Astrocyte (in vitro differentiated cells and primary cell): ENCODE measurements around the gene EXD3. TPM values are rescaled to one million over a fixed set of nuclear protein-coding genes. Genes with fewer than 3 reads are reported as not detected.

ENCODE experiments used
- DNase-seq: peaks from one replicate; pipeline ENCODE4 v3.0.0-alpha.2; 2010; ENCODE audit warnings: low read depth
- FAIRE-seq: peaks from 2 replicates; lab custom pipeline; 2011; peaks lifted over from hg19 to GRCh38; lab: Jason Lieb, UNC
- H2AFZ ChIP-seq: 2 replicates; pipeline ENCODE4 v1.6.0; 2012; ENCODE audit warnings: low read depth, low read length, inconsistent platforms
- H3K27ac ChIP-seq: 2 replicates; pipeline ENCODE4 v1.5.1; 2011; ENCODE audit warnings: low read depth, low read length, inconsistent platforms
- H3K27me3 ChIP-seq: 2 replicates; pipeline ENCODE4 v1.6.0; 2011; ENCODE audit warnings: low read length, inconsistent platforms; ENCODE audit not compliant: insufficient read depth
- H3K36me3 ChIP-seq: 2 replicates; pipeline ENCODE4 v1.5.1; 2011; ENCODE audit warnings: low read length, inconsistent platforms; ENCODE audit not compliant: insufficient read depth
- H3K4me1 ChIP-seq: 2 replicates; pipeline ENCODE4 v1.5.1; 2011; ENCODE audit warnings: low read length, inconsistent platforms; ENCODE audit not compliant: insufficient read depth
- H3K4me2 ChIP-seq: 2 replicates; pipeline ENCODE4 v1.6.0; 2012; ENCODE audit warnings: low read length, inconsistent platforms
- H3K4me3 ChIP-seq: 2 replicates; pipeline ENCODE4 v1.5.1; 2011; ENCODE audit warnings: low read depth, mild to moderate bottlenecking, low read length, inconsistent platforms; ENCODE audit not compliant: insufficient read depth
- H3K79me2 ChIP-seq: 2 replicates; pipeline ENCODE4 v1.6.0; 2012; ENCODE audit warnings: mild to moderate bottlenecking, low read length, inconsistent platforms; ENCODE audit not compliant: insufficient read depth
- H3K9ac ChIP-seq: 2 replicates; pipeline ENCODE4 v1.6.0; 2012; ENCODE audit warnings: mild to moderate bottlenecking, low read length, inconsistent platforms
- H3K9me3 ChIP-seq: 2 replicates; pipeline ENCODE4 v1.5.1; 2012; ENCODE audit warnings: low read depth, mild to moderate bottlenecking, low read length, inconsistent platforms; ENCODE audit not compliant: insufficient read depth
- H4K20me1 ChIP-seq: 2 replicates; pipeline ENCODE4 v1.6.0; 2012; ENCODE audit warnings: low read length, inconsistent platforms; ENCODE audit not compliant: insufficient read depth
- H3K27ac Mint-ChIP-seq: one replicate; pipeline ENCODE4 v1.8.0; 2021; ENCODE audit warnings: mild to moderate bottlenecking, mixed read lengths; ENCODE audit not compliant: unreplicated experiment
- H3K27me3 Mint-ChIP-seq: one replicate; pipeline ENCODE4 v1.8.0; 2021; ENCODE audit warnings: low read depth, mixed read lengths; ENCODE audit not compliant: unreplicated experiment
- H3K36me3 Mint-ChIP-seq: one replicate; pipeline ENCODE4 v1.8.0; 2021; ENCODE audit warnings: low read depth, mixed read lengths; ENCODE audit not compliant: unreplicated experiment
- H3K4me1 Mint-ChIP-seq: one replicate; pipeline ENCODE4 v1.8.0; 2021; ENCODE audit warnings: low read depth, mixed read lengths; ENCODE audit not compliant: unreplicated experiment
- H3K4me3 Mint-ChIP-seq: one replicate; pipeline ENCODE4 v1.8.0; 2021; ENCODE audit warnings: mild to moderate bottlenecking, moderate library complexity, mixed read lengths; ENCODE audit not compliant: unreplicated experiment
- H3K9me3 Mint-ChIP-seq: one replicate; pipeline ENCODE4 v1.8.0; 2021; ENCODE audit warnings: mild to moderate bottlenecking, mixed read lengths; ENCODE audit not compliant: unreplicated experiment
- EZH2 ChIP-seq: IDR thresholded peaks from 2 replicates; pipeline ENCODE4 v1.6.1; 2012; ENCODE audit warnings: mild to moderate bottlenecking, low read length, inconsistent platforms; ENCODE audit not compliant: insufficient read depth
- total RNA-seq: library from RNA; stranded (reverse); gene quantifications from 2 replicates; pipeline ENCODE4 v1.2.1, GENCODE V29; 2021
- TF ChIP-seq, protein P1 (sequence below): IDR thresholded peaks from 2 replicates; pipeline ENCODE4 v1.5.1; 2011; ENCODE audit warnings: low read depth, mild to moderate bottlenecking, inconsistent platforms, low read length, moderate library complexity; ENCODE audit not compliant: insufficient read depth

EXD3 gene
- total RNA-seq, 1 donor from 2014 or later: 8.5 TPM

DNA sequence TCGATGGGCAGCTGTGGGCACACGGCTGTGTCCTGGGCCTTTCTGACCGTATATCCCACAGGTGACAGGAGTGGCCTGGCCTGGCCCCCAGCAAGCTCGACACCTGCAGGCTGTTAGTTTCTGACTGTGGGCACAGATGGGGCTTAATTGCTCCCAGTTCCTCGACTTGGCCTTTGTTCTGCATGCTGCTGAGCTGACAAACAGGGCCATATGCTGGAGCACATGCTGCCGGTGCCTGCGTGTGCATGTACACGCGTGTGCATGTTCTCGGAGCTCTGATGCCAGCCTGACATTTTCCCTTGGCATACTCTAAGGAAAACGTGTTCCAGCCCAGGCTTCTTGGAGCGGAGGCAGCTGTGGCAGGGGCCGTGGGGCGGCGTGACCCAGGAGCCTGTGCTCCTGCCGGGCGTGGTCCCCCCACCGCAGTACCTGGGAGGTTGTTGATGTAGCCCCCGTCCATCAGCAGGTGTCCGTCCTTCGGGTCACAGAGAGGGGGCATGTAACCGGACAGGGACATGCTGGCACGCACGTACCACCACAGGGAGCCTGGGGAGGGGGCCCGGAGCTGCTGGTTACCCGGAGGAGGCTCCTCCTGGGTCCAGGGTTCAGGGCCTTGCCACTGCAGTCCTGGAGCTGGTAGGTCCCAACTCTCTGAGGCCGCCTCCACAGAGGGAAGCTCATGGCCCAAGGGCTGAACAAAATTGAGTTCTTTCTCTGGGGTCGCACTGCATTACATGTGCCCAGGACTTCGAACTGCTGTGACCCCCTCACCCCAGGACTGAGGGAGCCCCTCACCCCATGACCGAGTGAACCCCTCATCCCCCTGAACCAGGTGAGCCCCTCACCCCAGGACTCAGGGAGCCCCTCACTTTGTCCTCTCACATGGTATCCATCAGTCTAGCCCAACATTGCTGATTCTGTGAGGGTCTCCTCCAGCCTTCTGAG is 40.3 kb upstream of the EXD3 start:
- H3K9me3 ChIP-seq: no peaks in the 10 kb centered on the region

DNA sequence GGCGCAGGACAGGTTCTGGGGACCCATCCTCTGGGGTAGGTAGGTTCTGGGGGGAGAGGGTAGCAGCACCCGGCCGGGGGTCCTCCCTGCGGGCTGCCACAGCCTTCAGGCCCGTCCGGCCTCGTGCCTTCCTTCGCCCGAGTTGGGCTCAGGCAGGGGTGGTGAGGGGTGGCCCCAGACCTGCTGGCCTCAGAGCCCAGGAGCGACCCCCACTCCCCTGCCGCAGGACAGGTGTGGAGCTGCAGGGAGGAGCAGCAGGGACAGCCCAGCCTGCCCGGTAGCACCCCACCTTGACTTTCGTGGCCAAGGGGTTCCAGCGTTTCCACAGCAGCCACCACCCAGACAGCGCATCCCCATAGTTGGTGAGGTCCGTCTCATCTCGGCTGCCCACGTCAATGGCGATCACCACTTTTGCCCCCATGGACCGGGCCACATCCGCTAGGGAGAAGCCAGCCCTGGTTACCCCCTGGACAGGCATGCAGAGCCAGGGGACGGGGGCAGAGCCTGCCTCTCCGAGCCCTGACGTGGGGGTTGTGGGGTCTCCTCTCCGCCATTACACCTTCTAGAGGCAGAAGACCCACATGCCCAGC is 39.5 kb upstream of the EXD3 start:
- H3K79me2 ChIP-seq: no peaks in the 10 kb centered on the region
- DNase-seq (no peak), FAIRE-seq (no peak)
- H3K9me3 ChIP-seq: no peaks in the 10 kb centered on the region
- TF ChIP-seq, protein P1, sequence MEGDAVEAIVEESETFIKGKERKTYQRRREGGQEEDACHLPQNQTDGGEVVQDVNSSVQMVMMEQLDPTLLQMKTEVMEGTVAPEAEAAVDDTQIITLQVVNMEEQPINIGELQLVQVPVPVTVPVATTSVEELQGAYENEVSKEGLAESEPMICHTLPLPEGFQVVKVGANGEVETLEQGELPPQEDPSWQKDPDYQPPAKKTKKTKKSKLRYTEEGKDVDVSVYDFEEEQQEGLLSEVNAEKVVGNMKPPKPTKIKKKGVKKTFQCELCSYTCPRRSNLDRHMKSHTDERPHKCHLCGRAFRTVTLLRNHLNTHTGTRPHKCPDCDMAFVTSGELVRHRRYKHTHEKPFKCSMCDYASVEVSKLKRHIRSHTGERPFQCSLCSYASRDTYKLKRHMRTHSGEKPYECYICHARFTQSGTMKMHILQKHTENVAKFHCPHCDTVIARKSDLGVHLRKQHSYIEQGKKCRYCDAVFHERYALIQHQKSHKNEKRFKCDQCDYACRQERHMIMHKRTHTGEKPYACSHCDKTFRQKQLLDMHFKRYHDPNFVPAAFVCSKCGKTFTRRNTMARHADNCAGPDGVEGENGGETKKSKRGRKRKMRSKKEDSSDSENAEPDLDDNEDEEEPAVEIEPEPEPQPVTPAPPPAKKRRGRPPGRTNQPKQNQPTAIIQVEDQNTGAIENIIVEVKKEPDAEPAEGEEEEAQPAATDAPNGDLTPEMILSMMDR: no peak
- no peak for TF ChIP-seq EZH2
- H3K4me1 ChIP-seq: peaks cover 15% of the 10 kb centered on the region
- no peaks in the 10 kb centered on the region for H3K4me1 Mint-ChIP-seq
- no peaks in the 10 kb centered on the region for H3K36me3 ChIP-seq
- no peak overlapping the region for H3K4me3 Mint-ChIP-seq
- H3K9me3 Mint-ChIP-seq: no peaks in the 10 kb centered on the region
- H4K20me1 ChIP-seq: peaks cover 12% of the 10 kb centered on the region
- H3K27ac ChIP-seq: no peak overlapping the region
- peaks cover 6% of the 10 kb centered on the region for H3K27me3 Mint-ChIP-seq
- no peak overlapping the region for H3K4me2 ChIP-seq
- no peak overlapping the region for H3K4me3 ChIP-seq
- H2AFZ ChIP-seq: no peak overlapping the region
- no peak overlapping the region for H3K9ac ChIP-seq
- no peak overlapping the region for H3K27ac Mint-ChIP-seq
- H3K36me3 Mint-ChIP-seq: peaks cover 3% of the 10 kb centered on the region
- no peaks in the 10 kb centered on the region for H3K27me3 ChIP-seq

More for the DNA sequence above, 40.3 kb upstream of the EXD3 start:
- peaks cover 3% of the 10 kb centered on the region for H3K36me3 Mint-ChIP-seq
- H3K4me2 ChIP-seq: no peak overlapping the region
- DNase-seq: no peak
- H3K27me3 ChIP-seq: no peaks in the 10 kb centered on the region
- peaks cover 6% of the 10 kb centered on the region for H3K27me3 Mint-ChIP-seq
- H3K36me3 ChIP-seq: no peaks in the 10 kb centered on the region
- no peak for FAIRE-seq
- no peak overlapping the region for H3K4me3 ChIP-seq
- H3K4me1 Mint-ChIP-seq: no peaks in the 10 kb centered on the region
- H3K4me3 Mint-ChIP-seq: no peak overlapping the region
- H4K20me1 ChIP-seq: peaks cover 4% of the 10 kb centered on the region
- H2AFZ ChIP-seq: no peak overlapping the region
- no peak overlapping the region for H3K27ac Mint-ChIP-seq
- H3K27ac ChIP-seq: no peak overlapping the region
- peaks cover 8% of the 10 kb centered on the region for H3K4me1 ChIP-seq
- TF ChIP-seq, protein P1: no peak
- no peak for TF ChIP-seq EZH2
- H3K9me3 Mint-ChIP-seq: no peaks in the 10 kb centered on the region
- H3K9ac ChIP-seq: no peak overlapping the region
- H3K79me2 ChIP-seq: no peaks in the 10 kb centered on the region
